HG03025 (cell line): ENCODE measurements around the gene SEZ6.

Experiments used
- ATAC-seq: cut with Tn5 transposase; IDR thresholded peaks from one replicate; pipeline ENCODE4 v1.9.1; 2021; ENCODE audit warnings: mild to moderate bottlenecking, moderate library complexity; ENCODE audit not compliant: unreplicated experiment, low FRiP score

The SEZ6 gene

GRCh38 chr17:28912281-28912937 is 93.4 kb downstream of the SEZ6 start:
- ATAC-seq = no peak

- ATAC-seq = no peak
Observed at GRCh38 chr17:28911411-28912045, 94.3 kb downstream of the SEZ6 start.

- ATAC-seq = no peak
Observed at GRCh38 chr17:28910534-28910933, 95.3 kb downstream of the SEZ6 start.

- no peak for ATAC-seq
Observed at GRCh38 chr17:28908640-28909167, 97.1 kb downstream of the SEZ6 start.

GRCh38 chr17:28907709-28908475 is 97.9 kb downstream of the SEZ6 start:
- no peak for ATAC-seq

- no peak for ATAC-seq
Observed at GRCh38 chr17:28906706-28907438, 99.0 kb downstream of the SEZ6 start.

GRCh38 chr17:28906276-28906675 is 99.6 kb downstream of the SEZ6 start:
- ATAC-seq = no peak
